Kidney capillary endothelial cell (primary cell): ENCODE results near the gene GADD45G.

ENCODE experiments used
- DNase-seq: peaks from one replicate; pipeline ENCODE4 v3.0.0-alpha.2; 2018; ENCODE audit warnings: low spot score

GADD45G gene

GRCh38 chr9:89630508-89630907 lies 25.7 kb downstream of the GADD45G start:
- no peak for DNase-seq

- DNase-seq, result no peak
Observed at GRCh38 chr9:89631384-89631783, 26.6 kb downstream of the GADD45G start.

GRCh38 chr9:89632192-89632733 lies 27.5 kb downstream of the GADD45G start:
- no peak for DNase-seq

- no peak for DNase-seq
Observed at GRCh38 chr9:89632736-89633135, 27.9 kb downstream of the GADD45G start.

GRCh38 chr9:89633404-89633803 lies 28.6 kb downstream of the GADD45G start:
- DNase-seq, result no peak

- no peak for DNase-seq
Observed at GRCh38 chr9:89633920-89634319, 29.1 kb downstream of the GADD45G start.

GRCh38 chr9:89634995-89635742 lies 30.4 kb downstream of the GADD45G start:
- peak; percentile 39 for DNase-seq

- DNase-seq, result no peak
Observed at GRCh38 chr9:89635816-89636215, 31.0 kb downstream of the GADD45G start.

GRCh38 chr9:89637787-89638186 lies 33.0 kb downstream of the GADD45G start:
- no peak for DNase-seq

- DNase-seq, result no peak
Observed at GRCh38 chr9:89638359-89638758, 33.5 kb downstream of the GADD45G start.

GRCh38 chr9:89638893-89639292 lies 34.1 kb downstream of the GADD45G start:
- no peak for DNase-seq

GRCh38 chr9:89639367-89639795 lies 34.6 kb downstream of the GADD45G start:
- DNase-seq, result no peak

GRCh38 chr9:89639961-89640360 lies 35.1 kb downstream of the GADD45G start:
- DNase-seq, result no peak

GRCh38 chr9:89640361-89640760 lies 35.5 kb downstream of the GADD45G start:
- DNase-seq, result peak; percentile 96

- no peak for DNase-seq
Observed at GRCh38 chr9:89640801-89641200, 36.0 kb downstream of the GADD45G start.

- DNase-seq, result no peak
Observed at GRCh38 chr9:89641980-89642379, 37.2 kb downstream of the GADD45G start.

GRCh38 chr9:89642789-89643188 lies 38.0 kb downstream of the GADD45G start:
- no peak for DNase-seq

- no peak for DNase-seq
Observed at GRCh38 chr9:89646189-89646939, 41.6 kb downstream of the GADD45G start.

- no peak for DNase-seq
Observed at GRCh38 chr9:89647366-89648128, 42.7 kb downstream of the GADD45G start.

- DNase-seq, result no peak
Observed at GRCh38 chr9:89648247-89649000, 43.6 kb downstream of the GADD45G start.

- DNase-seq, result no peak
Observed at GRCh38 chr9:89649039-89649691, 44.4 kb downstream of the GADD45G start.
